ENCODE data around the gene SERPINE2.
"Not testable (repeated sequence)": the region's sequence is repeated elsewhere in the genome, so short reads cannot be mapped to it uniquely, and the experiment has no call there.

Gene SERPINE2

DNA sequence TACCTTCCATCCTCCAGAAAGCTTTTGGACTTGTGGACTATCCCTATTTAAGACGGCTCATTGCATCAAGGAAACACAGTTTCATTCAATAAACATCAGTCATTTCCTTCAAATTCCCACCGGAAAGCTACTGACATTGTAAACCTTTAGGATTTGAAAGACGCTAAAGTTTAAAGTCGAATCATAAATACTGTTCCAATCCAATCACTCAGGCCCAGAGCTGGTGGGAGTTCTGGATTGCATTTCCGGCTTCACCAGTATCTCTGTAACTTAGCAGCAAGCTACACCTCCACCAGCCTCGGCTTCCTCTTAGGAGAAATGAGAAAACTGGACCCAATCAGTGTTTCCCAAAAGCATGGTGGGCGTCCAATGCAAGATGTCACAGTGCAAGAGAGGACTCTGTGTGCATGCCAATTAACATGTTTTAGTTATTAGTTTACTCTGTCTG is 95.5 kb downstream of the SERPINE2 start:
- DNase-seq (ENCODE audit: low read depth, low spot score), result no peak

DNA sequence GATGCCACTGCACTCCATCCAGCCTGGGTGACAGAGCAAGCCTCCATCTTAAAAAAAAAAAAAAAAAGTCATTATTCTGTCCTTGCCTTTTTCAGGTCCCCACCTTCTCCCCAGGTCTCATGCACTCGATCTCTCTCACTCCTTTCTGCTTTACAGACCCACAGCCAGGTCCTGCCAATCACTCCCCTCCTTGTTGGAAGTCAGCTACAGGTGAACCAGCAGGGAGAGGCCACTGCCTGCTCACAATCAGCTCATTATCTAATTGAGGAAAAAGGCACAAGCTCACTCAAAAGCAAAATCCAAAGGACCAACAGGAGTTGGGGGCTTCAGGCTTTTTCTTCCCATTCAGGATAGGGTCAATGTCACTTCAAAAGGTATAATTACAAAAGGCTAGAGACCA is 96.0 kb downstream of the SERPINE2 start:
- DNase-seq (ENCODE audit: low read depth, low spot score), result no peak

DNA sequence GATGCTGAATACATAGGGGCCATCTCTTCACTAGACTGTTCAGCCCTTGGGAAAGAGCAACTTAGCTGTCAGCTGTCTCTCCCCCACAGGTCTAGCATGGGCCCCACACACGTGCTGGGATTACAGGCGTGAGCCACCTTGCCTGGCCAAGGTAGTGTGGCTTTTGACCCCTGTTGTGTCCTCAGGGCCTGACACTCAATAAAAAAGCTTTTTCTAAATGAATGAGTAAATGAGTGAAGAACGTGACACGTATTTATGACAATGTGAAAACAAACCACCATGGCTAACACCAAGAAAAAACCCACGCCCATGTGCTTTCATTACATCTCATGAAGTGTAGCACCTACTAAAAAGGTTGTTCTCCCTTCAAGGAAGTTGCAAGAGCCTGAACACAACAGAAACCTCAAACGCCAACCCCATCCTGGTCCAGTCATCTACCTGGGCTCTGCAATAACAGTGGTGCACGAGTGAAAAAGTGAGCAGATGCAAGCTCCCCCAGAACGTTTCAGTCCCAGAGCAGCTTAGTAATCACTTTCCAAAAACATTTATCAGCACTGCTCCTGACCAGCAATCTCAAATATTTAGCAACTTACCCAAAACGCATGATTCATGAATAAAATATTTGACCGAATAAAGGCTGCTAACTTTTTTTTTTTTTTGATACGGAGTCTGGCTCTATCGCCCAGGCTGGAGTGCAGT is 97.4 kb downstream of the SERPINE2 start:
- DNase-seq (ENCODE audit: low read depth, low spot score), result peak; percentile 51

DNA sequence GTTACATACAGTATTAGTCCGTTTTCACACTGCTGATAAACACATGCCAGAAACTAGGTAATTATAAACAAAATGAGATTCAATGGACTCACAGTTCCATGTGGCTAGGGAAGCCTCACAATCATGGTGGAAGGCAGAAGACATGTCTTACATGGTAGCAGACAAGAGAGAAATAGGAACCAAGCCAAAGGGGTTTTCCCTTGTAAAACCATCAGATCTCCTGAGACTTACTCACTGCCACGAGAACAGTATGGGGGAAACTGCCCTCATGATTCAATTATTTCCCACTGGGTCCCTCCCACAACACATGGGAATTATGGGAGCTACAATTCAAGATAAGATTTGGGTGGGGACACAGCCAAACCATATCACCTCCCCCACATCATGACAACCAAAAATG is 99.6 kb downstream of the SERPINE2 start:
- not testable (repeated sequence) for DNase-seq (ENCODE audit: low read depth, low spot score)

DNA sequence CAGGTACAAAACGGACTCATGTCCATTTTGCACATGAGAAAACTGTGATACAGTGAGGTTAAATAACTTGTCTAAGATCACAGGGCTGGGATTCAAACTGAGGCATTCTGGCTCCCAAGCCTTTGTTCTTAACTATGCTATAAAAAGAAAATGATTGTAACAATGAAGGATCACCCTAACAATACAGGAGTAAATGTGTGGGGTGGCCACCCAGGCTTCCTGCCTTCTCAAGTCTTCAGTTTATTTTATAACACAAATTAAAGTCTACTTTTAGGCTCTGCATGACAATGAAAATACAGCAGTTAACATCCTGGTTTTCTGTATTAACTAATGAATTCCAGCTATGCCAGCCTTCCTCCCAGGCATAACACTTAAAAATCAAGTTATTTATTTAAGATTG is 101.6 kb downstream of the SERPINE2 start:
- DNase-seq (ENCODE audit: low read depth, low spot score), result no peak

DNA sequence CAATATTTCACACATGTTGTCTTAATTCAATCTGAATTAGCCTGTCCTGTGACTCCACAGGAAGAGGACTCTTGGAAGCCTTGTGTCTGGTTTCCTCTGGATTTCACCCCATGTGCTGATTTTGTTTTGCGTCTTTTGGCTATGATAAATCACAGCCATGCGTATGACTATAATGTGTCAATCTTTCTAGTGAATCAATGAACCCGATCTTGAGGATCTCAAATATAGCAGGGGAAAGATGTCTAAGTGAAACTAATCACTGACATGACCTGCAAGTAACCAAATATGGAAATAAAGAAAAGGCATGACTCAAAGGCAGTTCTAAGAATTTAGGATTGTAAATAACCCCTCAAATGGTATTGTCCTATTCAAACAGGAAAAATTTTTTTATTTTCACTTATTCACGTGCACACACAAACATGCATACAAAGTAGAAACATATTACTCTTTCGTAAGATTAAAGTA is 102.2 kb downstream of the SERPINE2 start:
- DNase-seq (ENCODE audit: low read depth, low spot score), result no peak

DNA sequence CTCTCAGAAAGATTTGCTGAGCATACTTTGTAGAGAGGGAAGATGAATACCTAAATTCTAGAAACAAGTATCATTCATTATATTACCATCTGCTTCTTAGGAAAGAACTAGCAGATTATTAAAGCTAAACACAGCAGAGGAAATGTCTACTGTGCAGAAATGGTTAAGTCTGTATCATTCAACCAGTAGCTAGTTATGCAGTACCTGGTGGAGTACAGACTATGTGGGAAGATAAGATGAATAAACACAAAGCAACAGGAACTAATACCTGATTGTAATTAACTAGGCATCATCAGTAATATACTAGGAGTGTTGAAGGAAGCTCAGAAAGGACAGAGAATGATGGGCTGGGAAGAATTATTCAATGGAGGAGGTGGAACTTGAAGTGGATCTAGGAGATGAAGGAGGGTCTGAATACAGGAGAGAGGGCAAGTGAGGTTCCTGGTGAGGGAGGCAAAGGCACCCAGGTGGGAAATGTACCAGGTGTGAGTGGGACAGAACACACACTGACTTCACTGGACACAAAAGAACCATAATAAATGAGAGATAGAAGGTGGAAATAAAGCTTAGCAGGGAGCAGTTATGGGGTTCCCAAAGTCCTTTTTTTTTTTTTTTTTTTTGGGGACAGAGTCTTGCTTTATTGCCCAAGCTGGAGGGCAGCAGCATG is 103.5 kb downstream of the SERPINE2 start:
- DNase-seq (ENCODE audit: low read depth, low spot score), result no peak

DNA sequence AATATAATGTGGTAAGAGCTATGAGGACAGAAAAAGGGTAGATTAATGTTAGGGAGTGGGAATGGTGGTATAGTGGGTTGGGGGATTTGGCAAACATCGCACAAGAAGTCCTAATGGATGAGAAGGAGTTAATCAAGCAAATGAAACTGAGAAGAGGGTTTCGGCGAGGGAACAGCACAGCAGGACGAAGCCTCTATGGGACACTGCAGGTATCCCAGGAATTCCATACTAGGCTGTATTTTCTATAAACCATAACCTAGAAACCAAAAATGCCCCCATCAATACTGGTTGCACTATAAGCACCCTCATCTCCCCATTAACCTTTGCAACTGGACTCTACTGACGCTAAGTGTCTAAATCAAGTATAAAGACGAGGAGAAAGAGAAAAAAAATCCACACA is 104.2 kb downstream of the SERPINE2 start:
- DNase-seq (ENCODE audit: low read depth, low spot score), result no peak

DNA sequence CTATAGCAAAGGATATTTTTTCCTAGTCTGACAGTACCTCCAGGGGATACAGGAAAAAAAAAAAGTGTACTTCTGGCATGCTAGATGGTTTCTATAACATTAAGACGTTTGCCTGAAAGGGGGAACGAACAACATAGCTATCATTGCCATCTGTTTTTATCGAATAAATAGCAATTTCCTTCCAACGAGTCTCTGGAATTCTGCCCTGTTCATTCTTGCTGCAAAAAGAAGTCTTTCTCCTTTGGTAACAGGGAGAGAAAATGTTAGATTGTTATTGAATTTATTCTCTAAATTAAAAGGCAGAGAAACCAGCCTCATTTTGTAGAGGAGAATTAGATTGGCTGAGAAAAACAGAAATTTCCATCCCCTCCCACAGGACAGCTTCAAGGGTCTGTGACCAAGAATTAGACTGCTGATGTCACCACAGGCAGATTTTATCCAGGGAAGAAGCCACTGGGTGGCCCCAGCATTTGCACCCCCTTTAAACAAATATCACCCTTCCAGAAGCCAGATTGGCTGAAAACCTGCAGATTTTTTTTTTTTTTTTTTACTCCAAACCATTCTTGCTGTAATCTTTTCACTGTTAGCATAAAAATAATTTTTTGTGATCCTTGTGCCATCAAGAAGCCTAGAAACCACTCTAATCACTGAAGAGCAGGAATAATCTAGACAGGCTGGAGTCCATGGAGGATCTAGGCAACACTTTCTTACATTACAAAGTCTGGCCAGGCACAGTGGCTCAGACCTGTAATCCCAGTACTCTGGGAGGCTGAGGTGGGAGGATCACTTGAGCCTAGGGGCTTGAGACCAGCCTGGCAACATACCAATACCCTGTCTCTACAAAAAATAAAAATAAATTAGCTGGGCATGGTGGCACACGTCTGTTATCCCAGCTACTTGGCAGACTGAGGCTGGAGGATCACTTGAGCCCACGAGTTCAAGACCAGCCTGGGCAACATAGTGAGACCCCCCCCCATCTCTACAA is 106.0 kb downstream of the SERPINE2 start:
- no peak for DNase-seq (ENCODE audit: low read depth, low spot score)

DNA sequence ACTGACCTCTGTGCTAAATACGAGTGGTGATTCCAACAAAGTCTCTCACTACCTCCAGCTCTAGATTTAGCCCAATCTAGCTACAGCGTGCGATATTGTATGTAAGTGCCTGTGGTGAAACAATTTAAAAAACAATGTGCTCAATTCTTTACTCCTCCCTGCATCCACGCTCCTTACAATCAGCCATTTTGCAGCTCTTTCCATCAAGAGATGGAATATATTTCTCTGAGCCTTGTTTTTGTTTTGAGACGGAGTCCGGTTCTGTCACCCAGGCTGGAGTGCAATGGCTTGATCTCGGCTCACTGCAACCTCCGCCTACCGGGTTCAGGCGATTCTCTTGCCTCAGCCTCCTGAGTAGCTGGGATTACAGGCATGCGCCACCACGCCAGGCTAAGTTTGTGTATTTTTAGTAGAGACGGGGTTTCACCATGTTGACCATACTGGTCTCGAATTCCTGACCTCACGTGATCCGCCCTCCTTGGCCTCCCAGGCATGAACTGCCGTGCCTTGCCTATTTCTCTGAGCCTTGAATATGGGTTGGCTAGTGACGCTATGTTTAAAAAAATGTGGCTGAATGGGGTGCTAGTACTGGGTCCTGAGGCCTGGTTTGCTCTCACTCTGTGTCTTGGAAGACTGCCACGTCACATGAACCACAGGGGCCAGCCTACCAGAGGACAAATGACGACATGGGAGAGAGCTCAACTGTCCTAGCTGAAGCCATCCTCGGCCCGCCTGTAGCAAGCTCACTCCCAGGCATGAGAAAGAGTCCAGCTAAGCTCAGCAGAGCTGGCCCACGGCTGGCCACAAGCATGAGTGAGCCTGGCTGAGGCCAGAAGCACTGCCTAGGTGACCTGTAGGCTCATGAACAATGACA is 108.7 kb downstream of the SERPINE2 start:
- no peak for DNase-seq (ENCODE audit: low read depth, low spot score)

DNA sequence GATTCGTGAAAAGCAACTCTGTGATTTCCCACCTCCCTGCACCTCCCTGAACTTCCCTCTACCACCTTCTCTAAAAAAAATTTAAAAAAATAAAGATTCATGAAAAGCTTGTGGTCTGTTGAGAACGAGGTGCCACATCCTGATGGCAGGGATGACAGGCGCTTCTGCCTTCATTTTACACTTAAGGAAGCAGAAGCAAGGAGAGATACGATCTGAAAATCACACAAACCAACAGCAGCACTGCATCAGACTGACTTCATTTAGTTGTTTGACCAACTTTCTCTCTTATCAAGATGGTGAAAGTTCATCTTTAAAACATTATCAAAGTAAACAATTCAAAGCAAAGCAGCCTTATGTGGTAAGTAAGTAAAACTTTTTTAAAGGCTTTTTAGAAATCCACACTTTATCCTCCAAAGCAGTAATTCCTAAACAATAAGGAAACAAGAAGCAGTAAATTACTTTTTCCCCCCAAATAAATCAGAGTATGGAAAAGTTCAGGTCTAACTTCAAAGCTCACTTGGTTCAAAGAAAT is 109.4 kb downstream of the SERPINE2 start:
- DNase-seq (ENCODE audit: low read depth, low spot score), result no peak

DNA sequence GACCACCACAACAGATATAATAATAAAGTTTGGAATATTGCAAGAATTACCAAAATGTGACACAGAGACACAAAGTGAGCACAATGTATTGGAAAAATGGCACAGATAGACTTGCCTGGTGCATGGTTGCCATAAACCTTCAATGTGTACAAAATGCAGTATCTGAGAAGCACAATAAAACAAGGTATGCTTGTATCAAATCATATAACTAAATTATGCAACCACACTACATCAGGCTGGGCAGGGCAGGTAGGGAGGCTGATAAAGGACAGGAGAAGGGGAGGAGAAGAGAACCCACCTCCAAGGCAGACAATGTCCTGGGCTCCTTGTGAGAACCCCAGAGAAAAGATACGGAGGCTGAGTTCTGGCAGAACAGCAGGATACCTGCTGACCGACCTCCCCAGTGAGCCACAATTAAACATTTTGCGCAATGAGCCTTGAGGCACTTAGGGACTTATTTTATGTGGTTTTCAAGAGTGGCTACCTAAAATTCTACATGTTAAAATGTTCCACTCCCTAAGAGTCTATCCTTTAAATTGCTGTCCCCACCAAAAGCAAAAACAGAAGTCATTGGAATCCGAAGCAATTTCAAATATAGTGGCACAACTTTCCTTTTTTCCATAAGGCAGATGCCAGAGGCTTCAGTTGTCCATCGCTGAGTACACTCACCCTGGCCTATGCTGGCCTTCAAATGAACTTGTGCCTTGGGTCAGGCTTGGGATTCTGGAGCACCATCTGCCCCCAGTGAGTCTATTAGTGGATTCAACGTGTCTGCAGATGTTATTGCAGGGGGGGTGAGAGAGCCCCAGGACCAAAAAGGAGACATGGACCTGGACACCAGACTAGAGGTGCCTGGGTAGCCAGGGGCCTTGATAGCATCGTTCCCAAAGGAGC is 110.7 kb downstream of the SERPINE2 start:
- no peak for DNase-seq (ENCODE audit: low read depth, low spot score)

DNA sequence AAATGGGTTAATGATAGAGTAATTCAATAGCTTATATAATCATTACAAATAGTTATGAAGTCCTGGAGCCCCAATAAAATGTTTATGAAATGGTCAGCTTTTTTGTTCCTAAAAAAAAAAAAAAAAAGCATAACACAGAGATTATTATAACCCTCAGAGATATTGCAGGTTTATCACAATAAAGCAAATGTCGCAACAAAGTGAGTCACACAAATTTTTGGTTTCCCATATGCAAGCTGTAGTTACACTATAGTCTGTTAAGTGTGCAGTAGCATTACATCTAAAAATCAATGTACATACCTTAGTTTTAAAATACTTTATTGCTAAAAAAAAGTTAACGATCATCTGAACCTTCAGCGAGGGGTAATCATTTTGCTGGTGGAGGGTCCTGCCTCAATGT is 114.0 kb downstream of the SERPINE2 start:
- no peak for DNase-seq (ENCODE audit: low read depth, low spot score)
